ENCODE measurements around the gene CACNB3. TPM values are rescaled to one million over a fixed set of nuclear protein-coding genes. Genes with fewer than 3 reads are reported as not detected.

CACNB3 gene
- total RNA-seq, 1 donor from 2014 or later: 24.5 TPM

DNA sequence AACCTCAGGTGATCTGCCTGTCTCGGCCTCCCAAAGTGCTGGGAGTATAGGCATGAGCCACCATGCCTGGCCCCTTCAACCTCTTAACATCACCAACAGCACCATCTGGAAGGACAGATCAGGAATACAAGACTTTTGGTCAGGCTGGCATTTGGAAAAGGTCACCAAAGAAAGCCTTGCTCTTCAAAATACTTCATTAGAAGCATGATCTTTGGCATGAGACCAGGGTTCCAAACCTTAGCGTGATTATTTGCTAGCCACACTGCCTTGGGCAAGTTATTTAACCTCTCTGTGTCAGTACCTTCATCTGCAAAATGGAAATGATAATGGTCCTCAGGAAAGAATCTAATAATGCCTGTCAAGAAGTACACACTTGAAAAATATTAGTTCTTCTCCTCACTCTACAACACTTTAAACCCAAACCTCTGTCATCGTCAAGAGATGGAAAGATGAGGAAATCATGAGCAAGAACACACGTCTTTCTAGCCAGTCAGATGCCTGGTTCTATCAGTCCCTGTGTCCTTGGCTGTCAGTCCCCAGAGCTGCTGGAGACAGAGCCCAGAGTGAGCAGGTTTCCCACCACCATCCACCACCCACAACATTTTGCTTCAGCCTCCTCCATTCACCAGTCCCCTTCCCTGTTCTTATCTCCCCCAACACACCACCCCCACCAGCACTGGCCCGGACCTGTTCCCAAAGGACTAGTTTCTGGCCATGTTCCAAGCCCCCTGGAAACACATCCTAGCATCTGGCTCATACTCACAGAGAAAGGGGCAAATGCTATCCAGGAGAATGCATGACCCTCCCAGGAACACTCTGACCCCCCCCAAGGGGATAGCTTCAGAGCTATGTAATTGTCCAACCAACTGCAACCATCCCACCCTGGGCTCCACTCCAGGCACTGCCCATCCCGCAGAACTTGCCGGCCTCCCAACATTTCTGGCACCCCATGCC, 31.4 kb upstream of the CACNB3 start:
- peak overlapping the region; percentile 86 for H3K4me3 ChIP-seq (ENCODE audit: low read depth, low read length)
- DNase-seq (ENCODE audit: low read depth): no peak
- no peaks in the 10 kb centered on the region for H3K27me3 ChIP-seq (ENCODE audit: control insufficient read depth, insufficient read depth, low read length)
- TF ChIP-seq, protein P1, sequence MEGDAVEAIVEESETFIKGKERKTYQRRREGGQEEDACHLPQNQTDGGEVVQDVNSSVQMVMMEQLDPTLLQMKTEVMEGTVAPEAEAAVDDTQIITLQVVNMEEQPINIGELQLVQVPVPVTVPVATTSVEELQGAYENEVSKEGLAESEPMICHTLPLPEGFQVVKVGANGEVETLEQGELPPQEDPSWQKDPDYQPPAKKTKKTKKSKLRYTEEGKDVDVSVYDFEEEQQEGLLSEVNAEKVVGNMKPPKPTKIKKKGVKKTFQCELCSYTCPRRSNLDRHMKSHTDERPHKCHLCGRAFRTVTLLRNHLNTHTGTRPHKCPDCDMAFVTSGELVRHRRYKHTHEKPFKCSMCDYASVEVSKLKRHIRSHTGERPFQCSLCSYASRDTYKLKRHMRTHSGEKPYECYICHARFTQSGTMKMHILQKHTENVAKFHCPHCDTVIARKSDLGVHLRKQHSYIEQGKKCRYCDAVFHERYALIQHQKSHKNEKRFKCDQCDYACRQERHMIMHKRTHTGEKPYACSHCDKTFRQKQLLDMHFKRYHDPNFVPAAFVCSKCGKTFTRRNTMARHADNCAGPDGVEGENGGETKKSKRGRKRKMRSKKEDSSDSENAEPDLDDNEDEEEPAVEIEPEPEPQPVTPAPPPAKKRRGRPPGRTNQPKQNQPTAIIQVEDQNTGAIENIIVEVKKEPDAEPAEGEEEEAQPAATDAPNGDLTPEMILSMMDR (IDR thresholded peaks at IDR 0.05; ENCODE audit: insufficient read depth, low read length, poor library complexity, severe bottlenecking): no peak
- H3K36me3 ChIP-seq (ENCODE audit: control insufficient read depth, insufficient read depth, low read length): no peaks in the 10 kb centered on the region

GRCh38 chr12:48787791-48788523, 30.3 kb upstream of the CACNB3 start:
- TF ChIP-seq, protein P1 (IDR thresholded peaks at IDR 0.05; ENCODE audit: insufficient read depth, low read length, poor library complexity, severe bottlenecking): no peak
- DNase-seq (ENCODE audit: low read depth): no peak
- no peaks in the 10 kb centered on the region for H3K27me3 ChIP-seq (ENCODE audit: control insufficient read depth, insufficient read depth, low read length)
- no peaks in the 10 kb centered on the region for H3K36me3 ChIP-seq (ENCODE audit: control insufficient read depth, insufficient read depth, low read length)
- peak overlapping the region; percentile 86 for H3K4me3 ChIP-seq (ENCODE audit: low read depth, low read length)

GRCh38 chr12:48788524-48788853, 29.8 kb upstream of the CACNB3 start:
- H3K36me3 ChIP-seq (ENCODE audit: control insufficient read depth, insufficient read depth, low read length): no peaks in the 10 kb centered on the region
- no peaks in the 10 kb centered on the region for H3K27me3 ChIP-seq (ENCODE audit: control insufficient read depth, insufficient read depth, low read length)
- no peak for DNase-seq (ENCODE audit: low read depth)
- TF ChIP-seq, protein P1 (IDR thresholded peaks at IDR 0.05; ENCODE audit: insufficient read depth, low read length, poor library complexity, severe bottlenecking): no peak
- H3K4me3 ChIP-seq (ENCODE audit: low read depth, low read length): peak overlapping the region; percentile 86

DNA sequence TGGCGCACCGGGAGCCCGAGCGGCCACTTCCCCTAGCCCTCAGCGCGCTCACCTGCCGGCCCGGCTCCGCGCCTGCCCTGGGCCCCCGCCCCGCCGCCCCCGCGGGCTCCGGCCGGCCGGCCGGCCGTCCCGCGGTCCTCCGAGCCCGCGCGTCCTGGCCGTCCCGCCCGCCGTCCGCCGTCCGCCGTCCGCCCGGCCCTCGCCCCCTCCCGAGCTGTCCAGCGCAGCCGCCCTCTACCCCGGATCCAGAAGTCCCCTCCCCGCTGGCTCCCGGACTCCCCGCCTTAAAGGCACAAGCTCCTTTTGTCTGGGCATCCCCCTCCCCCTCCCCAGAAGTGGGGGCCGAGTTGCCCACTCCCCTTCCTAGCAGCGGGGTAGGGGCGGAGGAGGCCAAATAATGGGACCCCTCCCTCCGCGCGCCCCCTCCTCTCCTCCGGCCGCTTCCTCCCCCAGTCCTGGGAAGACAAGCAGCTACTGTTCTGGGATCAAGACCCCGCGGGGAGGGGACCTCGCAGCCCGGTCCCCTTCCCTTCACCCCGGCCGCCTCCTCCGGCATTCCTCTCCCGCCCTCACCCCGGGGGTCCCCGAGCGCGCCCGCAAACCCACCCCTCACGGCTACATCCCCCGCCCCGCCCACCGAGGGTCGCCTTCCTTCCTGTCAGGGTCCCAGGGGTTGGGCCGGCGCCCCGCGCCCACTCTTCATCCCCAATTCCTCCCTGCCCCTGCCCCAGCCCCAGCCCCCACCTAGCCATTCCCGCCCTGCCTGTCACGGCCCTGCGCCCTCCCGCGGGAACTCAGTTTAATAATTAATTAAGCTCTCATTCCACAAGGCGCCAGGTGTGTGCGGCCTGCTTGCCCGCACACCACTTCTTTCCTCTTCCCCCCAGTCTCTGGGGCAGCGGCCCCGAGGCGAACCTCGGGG, 29.2 kb upstream of the CACNB3 start, which contains the start of gene ADCY6:
ADCY6 (minus strand) TSS at position 236 of the 922 bp plus-strand sequence. CDS start 5,655 bp downstream, outside the sequence.
- Histone ChIP-seq H3K27me3 (ENCODE audit: control insufficient read depth, insufficient read depth, low read length) (no peaks in the 10 kb centered on the region), H3K4me3 (ENCODE audit: low read depth, low read length) (peak within 1 kb of the TSS; percentile 86), H3K36me3 (ENCODE audit: control insufficient read depth, insufficient read depth, low read length) (no peaks in the 10 kb centered on the region)
- DNase-seq (ENCODE audit: low read depth): no peak
- TF ChIP-seq, protein P1 (IDR thresholded peaks at IDR 0.05; ENCODE audit: insufficient read depth, low read length, poor library complexity, severe bottlenecking): no peak

- H3K27me3 ChIP-seq (ENCODE audit: control insufficient read depth, insufficient read depth, low read length): no peaks in the 10 kb centered on the region
- no peak for DNase-seq (ENCODE audit: low read depth)
- no peaks in the 10 kb centered on the region for H3K36me3 ChIP-seq (ENCODE audit: control insufficient read depth, insufficient read depth, low read length)
- TF ChIP-seq, protein P1 (IDR thresholded peaks at IDR 0.05; ENCODE audit: insufficient read depth, low read length, poor library complexity, severe bottlenecking): no peak
- peak overlapping the region; percentile 86 for H3K4me3 ChIP-seq (ENCODE audit: low read depth, low read length)
Observed at GRCh38 chr12:48789858-48790326, 28.4 kb upstream of the CACNB3 start.

All from kidney epithelial cell (primary cell).